Measurements from ENCODE around the gene BPIFA2.

The BPIFA2 gene

GRCh38 chr20:33202451-33202850, 34.5 kb downstream of the BPIFA2 start:
- DNase-seq (ENCODE audit: low spot score), result no peak

- no peak for DNase-seq (ENCODE audit: low spot score)
Measured at GRCh38 chr20:33203444-33203843, 35.5 kb downstream of the BPIFA2 start.

DNA sequence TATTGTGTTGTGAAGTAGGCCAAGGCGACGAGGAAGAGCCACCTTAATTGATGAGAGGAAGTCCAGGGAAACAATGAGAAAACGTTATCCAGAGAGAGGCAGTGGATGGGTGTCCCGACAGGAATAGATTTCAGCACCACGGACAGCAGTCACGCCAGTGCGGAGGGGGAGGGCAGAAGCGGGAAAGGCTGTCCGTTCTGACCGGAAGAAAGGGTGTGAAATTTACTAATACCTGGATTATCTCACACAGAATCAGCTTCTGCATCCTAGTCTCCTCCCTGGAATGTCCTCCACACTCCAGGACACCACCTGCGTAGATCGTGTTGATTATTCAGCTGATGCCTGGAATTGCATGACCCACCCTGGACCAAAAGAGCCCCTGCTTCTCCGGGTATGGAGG, 41.8 kb downstream of the BPIFA2 start:
- peak; percentile 81 for DNase-seq (ENCODE audit: low spot score)

- DNase-seq (ENCODE audit: low spot score), result no peak
Measured at GRCh38 chr20:33210371-33210770, 42.4 kb downstream of the BPIFA2 start.

- no peak for DNase-seq (ENCODE audit: low spot score)
Measured at GRCh38 chr20:33211817-33212424, 44.0 kb downstream of the BPIFA2 start.

GRCh38 chr20:33217052-33217451, 49.1 kb downstream of the BPIFA2 start, which contains the start of gene BPIFA3:
TSS of gene BPIFA3 (plus strand) at chr20:33217352. CDS start at chr20:33217537, 185 bp downstream.
- DNase-seq (ENCODE audit: low spot score), result no peak

DNA sequence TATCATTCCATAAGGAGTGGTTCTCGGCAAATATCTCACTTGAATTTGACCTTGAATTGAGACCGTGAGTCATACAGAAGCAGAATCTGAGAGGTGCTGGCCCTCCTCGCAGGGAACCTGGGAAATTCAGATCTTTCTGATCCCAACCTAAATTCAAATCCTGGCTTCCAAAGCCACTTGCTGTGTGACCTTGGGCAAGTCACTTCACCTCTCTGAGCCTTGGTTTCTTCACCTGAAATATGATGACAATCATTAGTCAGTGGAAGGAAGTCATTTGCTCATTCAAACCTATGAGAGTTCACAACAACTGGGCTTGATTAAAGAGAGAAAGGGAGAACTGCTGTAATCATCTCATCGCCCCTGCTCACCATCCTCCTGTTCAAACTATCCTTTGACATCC, 56.4 kb downstream of the BPIFA2 start:
- DNase-seq (ENCODE audit: low spot score), result no peak

DNA sequence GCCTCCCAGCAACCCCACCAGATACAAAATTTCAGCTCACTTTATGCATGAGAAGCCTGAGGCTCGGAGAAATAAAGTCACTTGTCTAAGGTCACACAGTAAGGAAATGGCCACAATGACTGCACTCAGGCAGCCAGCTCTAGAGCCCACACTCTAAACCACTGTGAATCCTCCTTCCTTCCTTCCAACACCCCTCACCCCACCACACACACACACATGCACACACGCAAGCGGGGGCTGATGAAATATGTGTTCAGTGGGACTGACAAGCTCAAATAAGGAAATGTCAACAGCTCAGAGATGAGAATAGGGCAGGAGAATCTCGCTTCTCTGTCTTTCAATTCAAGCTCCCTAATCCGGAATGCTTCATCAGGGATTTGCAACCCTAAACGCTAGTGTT, 61.9 kb downstream of the BPIFA2 start:
- DNase-seq (ENCODE audit: low spot score), result no peak

All from left forelimb (tissue), 1 donor.